ENCODE data around the gene AMBRA1.

Gene AMBRA1

DNA sequence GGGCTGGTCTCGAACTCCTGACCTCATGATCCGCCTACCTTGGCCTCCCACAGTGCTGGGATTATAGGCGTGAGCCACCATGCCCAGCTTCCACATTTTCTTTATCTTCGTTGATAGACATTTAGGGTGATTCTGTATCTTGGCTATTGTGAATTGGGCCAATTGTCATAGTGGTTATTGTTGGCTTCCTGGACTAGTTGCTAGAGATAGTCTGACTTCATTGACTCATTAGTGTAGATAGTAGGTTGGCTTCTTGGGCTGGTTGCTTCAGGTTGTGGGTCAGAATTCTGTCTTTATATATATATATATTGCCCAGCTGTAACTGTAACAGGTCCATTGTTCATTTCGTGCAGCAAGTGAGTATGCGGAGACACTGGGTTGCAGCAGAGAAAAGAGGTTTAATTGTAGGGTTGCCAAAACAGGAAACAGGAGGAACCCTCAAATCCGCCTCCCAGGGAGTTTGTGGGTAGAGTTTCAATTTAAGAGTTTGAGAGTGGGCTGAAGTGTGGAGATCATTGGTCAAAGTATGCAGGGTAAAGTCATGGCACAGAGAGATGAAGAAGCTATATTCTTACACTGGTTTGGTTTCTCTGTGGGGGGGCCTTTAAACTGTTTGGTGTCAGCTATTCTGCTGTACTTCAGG is 45.5 kb upstream of the AMBRA1 start:
- no peak overlapping the region for H3K4me3 ChIP-seq (ENCODE audit: low read depth, low read length)
- TF ChIP-seq CTCF (IDR thresholded peaks at IDR 0.05; ENCODE audit: low read depth, low read length), result no peak
- in situ Hi-C loops (cut with HindIII; ENCODE audit: low sequenced_read_pairs), result no loop called here
- peak; percentile 22 for DNase-seq (ENCODE audit: low read depth, low spot score)

DNA sequence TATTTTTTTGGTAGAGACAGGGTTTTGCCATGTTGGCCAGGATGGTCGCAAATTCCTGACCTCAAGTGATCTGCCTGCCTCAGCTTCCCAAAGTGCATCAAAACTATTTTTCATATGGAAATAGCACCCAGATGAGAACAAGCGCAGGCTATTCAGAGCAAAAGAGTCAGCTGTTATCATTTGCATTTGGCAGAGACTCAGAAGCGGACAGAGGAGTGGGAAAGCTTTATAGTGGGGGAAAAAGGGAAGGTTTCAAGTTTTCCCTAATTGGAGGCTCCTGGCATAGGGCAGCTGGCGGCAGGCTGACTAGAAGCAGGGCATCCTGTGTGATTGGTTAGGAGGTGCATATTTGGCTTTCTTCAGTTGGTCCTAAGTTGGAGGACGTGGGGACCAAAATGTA is 43.7 kb upstream of the AMBRA1 start:
- in situ Hi-C loops (cut with HindIII; ENCODE audit: low sequenced_read_pairs), result no loop called here
- H3K4me3 ChIP-seq (ENCODE audit: low read depth, low read length), result no peak overlapping the region

DNA sequence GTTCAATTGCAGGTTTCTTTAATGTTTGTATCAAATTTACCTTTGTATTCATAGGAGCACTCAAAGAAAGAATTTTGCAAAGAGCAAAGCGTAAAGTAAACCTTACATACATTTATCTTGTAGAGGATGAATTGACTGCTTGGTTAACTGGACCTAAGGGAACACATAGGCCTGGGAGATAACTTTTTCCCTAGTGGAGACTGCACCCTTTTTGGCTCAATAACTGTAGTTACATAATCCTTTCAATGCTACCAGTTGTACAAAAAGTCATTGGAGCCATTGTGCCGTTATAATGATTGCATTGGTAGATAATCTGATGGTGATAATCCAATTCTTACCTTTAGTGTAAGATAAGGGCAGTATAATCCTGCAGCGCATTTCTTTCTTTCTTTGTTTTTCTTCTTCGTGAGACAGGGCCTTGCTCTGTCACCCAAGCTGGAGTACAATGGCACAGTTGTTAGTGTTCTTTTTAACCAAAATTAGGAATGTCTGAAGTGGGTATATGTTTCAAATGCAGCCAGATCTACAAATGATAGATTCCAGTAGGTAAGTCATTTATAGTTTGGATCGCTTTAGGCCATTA is 41.8 kb upstream of the AMBRA1 start:
- DNase-seq (ENCODE audit: low read depth, low spot score), result no peak
- H3K4me3 ChIP-seq (ENCODE audit: low read depth, low read length), result no peak overlapping the region
- in situ Hi-C loops (cut with HindIII; ENCODE audit: low sequenced_read_pairs), result no loop called here

More for the DNA sequence above, 43.7 kb upstream of the AMBRA1 start:
- TF ChIP-seq CTCF (IDR thresholded peaks at IDR 0.05; ENCODE audit: low read depth, low read length), result no peak
- no peak for DNase-seq (ENCODE audit: low read depth, low spot score)

GRCh38 chr11:46633291-46634217 is 39.7 kb upstream of the AMBRA1 start:
- no peak overlapping the region for H3K4me3 ChIP-seq (ENCODE audit: low read depth, low read length)
- DNase-seq (ENCODE audit: low read depth, low spot score), result no peak
- in situ Hi-C loops (cut with HindIII; ENCODE audit: low sequenced_read_pairs), result no loop called here
- TF ChIP-seq CTCF (IDR thresholded peaks at IDR 0.05; ENCODE audit: low read depth, low read length), result no peak

More for the DNA sequence above, 41.8 kb upstream of the AMBRA1 start:
- TF ChIP-seq CTCF (IDR thresholded peaks at IDR 0.05; ENCODE audit: low read depth, low read length), result no peak

- no peak for TF ChIP-seq CTCF (IDR thresholded peaks at IDR 0.05; ENCODE audit: low read depth, low read length)
- DNase-seq (ENCODE audit: low read depth, low spot score), result no peak
- in situ Hi-C loops (cut with HindIII; ENCODE audit: low sequenced_read_pairs), result no loop called here
- H3K4me3 ChIP-seq (ENCODE audit: low read depth, low read length), result no peak overlapping the region
These were observed 38.7 kb upstream of the AMBRA1 start for GRCh38 chr11:46632502-46632901.

DNA sequence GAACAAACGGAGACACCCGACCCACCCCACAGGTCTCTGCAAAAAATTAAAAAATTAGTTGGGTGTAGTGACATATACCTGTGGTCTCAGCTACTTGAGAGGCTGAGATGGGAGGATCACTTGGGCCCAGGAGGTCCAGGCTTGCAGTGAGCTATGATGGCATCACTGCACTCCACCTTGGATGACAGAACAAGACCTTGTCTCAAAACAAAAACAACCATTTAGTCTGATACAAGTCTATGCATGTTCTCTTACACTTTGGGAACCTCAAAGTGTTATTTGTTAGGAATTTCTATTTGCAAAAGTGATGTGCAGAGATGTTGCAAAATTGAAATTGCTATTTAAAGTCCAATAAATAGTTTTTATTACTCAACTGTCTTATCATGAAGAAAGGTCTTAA is 37.9 kb upstream of the AMBRA1 start:
- DNase-seq (ENCODE audit: low read depth, low spot score), result no peak
- in situ Hi-C loops (cut with HindIII; ENCODE audit: low sequenced_read_pairs), result no loop called here
- no peak for TF ChIP-seq CTCF (IDR thresholded peaks at IDR 0.05; ENCODE audit: low read depth, low read length)
- no peak overlapping the region for H3K4me3 ChIP-seq (ENCODE audit: low read depth, low read length)
